Endodermal cell (in vitro differentiated cells): ENCODE measurements around the gene NUP153. TPM values are rescaled to one million over a fixed set of nuclear protein-coding genes. Genes with fewer than 3 reads are reported as not detected.

Experiments used
- DNase-seq: peaks from one replicate; pipeline ENCODE4 v3.0.0-alpha.2; 2017
- H3K27ac ChIP-seq: 2 replicates; pipeline ENCODE4 v1.5.1; 2013; ENCODE audit warnings: mild to moderate bottlenecking, low read depth, low read length, moderate library complexity
- H3K27me3 ChIP-seq: 2 replicates; pipeline ENCODE4 v1.6.1; 2013; ENCODE audit warnings: mild to moderate bottlenecking, low read length, moderate library complexity; ENCODE audit not compliant: insufficient read depth, control insufficient read depth, poor library complexity, severe bottlenecking
- H3K36me3 ChIP-seq: 2 replicates; pipeline ENCODE4 v1.7.0; 2013; ENCODE audit warnings: mild to moderate bottlenecking, low read length, moderate library complexity; ENCODE audit not compliant: control insufficient read depth, insufficient read depth
- H3K4me1 ChIP-seq: one replicate; pipeline ENCODE4 v1.7.0; 2013; ENCODE audit warnings: low read length; ENCODE audit not compliant: control insufficient read depth, insufficient read depth
- H3K4me3 ChIP-seq: 2 replicates; pipeline ENCODE4 v1.5.1; 2013; ENCODE audit warnings: mild to moderate bottlenecking, low read length, moderate library complexity
- H3K9ac ChIP-seq: 2 replicates; pipeline ENCODE4 v1.6.1; 2013; ENCODE audit warnings: mild to moderate bottlenecking, low read length, moderate library complexity; ENCODE audit not compliant: poor library complexity, severe bottlenecking; ENCODE audit errors: extremely low read depth
- H3K9me3 ChIP-seq: 2 replicates; pipeline ENCODE4 v1.6.1; 2013; ENCODE audit warnings: mild to moderate bottlenecking, low read length, moderate library complexity; ENCODE audit not compliant: control insufficient read depth
- H3K27ac Mint-ChIP-seq: 2 replicates; pipeline ENCODE4 v1.8.0; 2020; ENCODE audit warnings: mixed read lengths
- H3K27me3 Mint-ChIP-seq: 2 replicates; pipeline ENCODE4 v1.8.0; 2021; ENCODE audit warnings: mild to moderate bottlenecking, mixed read lengths; ENCODE audit not compliant: insufficient read depth
- H3K36me3 Mint-ChIP-seq: 2 replicates; pipeline ENCODE4 v1.8.0; 2020; ENCODE audit warnings: low read depth, mixed read lengths
- H3K4me1 Mint-ChIP-seq: 2 replicates; pipeline ENCODE4 v1.8.0; 2020; ENCODE audit warnings: mixed read lengths
- H3K4me3 Mint-ChIP-seq: 2 replicates; pipeline ENCODE4 v1.8.0; 2020; ENCODE audit warnings: mild to moderate bottlenecking, moderate library complexity, mixed read lengths
- H3K9me3 Mint-ChIP-seq: 2 replicates; pipeline ENCODE4 v1.8.0; 2020; ENCODE audit warnings: mild to moderate bottlenecking, mixed read lengths
- WGBS, 2 experiments: methylation state at CpG; one replicate each; pipeline versions ENCODE4 v1.1.5 to v1.1.7; 2013; ENCODE audit warnings: missing lambda C conversion rate in 2 of 2, mixed read lengths in 1 of 2; ENCODE audit not compliant: insufficient coverage in 1 of 2, insufficient read length in 1 of 2; 5-methylcytosine and 5-hydroxymethylcytosine counted together
- total RNA-seq, 2 donors: library from RNA; stranded (reverse); fragmentation: NEBNext Ultra II Directional in 1 of 2; extraction: Animal tissue kit (Norgen Biotek cat#: 25700) in 1 of 2; gene quantifications; 2 replicates in 1 of 2; 3 replicates in 1 of 2; pipeline ENCODE4 v1.2.1, GENCODE V29; 2021
- TF ChIP-seq, protein P1 (sequence below): fragments of 200-600 bp; sonication (generic); conservative IDR thresholded peaks from 2 replicates; pipeline ENCODE4 v1.5.0; 2021; ENCODE audit warnings: antibody characterized with exemption, mild to moderate bottlenecking

NUP153 gene
- total RNA-seq, 2 donors from 2014 or later, result 58.9 to 69.6 TPM

DNA sequence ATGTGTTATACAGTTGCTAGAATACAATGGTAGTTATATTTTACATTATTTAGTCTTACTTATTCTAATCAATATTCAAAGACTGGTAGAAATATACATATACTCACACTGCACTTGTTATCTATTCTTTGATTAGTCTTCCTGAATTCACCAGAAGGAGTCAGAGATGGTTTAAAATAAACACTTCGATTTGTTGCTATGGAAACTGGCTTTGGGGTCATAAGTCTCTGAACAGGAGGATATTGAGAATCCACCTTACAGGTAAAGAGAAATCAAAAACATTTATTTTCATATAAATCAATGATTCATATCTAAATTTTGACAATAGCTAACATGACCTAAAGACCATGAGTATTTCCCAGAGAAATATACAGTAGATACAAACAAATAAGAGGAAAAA is 41.6 kb downstream of the NUP153 start:
- H3K4me3 Mint-ChIP-seq, result no peak overlapping the region
- H3K27me3 Mint-ChIP-seq, result no peaks in the 10 kb centered on the region
- no peaks in the 10 kb centered on the region for H3K9me3 Mint-ChIP-seq
- 95% methylated on average over 1 of the region's 1 CpG; no CpG with 5 or more reads in 1 of the 2 experiments for WGBS, 2 experiments
- no peaks in the 10 kb centered on the region for H3K4me1 ChIP-seq
- H3K4me3 ChIP-seq, result no peak overlapping the region
- TF ChIP-seq, protein P1, sequence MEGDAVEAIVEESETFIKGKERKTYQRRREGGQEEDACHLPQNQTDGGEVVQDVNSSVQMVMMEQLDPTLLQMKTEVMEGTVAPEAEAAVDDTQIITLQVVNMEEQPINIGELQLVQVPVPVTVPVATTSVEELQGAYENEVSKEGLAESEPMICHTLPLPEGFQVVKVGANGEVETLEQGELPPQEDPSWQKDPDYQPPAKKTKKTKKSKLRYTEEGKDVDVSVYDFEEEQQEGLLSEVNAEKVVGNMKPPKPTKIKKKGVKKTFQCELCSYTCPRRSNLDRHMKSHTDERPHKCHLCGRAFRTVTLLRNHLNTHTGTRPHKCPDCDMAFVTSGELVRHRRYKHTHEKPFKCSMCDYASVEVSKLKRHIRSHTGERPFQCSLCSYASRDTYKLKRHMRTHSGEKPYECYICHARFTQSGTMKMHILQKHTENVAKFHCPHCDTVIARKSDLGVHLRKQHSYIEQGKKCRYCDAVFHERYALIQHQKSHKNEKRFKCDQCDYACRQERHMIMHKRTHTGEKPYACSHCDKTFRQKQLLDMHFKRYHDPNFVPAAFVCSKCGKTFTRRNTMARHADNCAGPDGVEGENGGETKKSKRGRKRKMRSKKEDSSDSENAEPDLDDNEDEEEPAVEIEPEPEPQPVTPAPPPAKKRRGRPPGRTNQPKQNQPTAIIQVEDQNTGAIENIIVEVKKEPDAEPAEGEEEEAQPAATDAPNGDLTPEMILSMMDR, result no peak
- no peaks in the 10 kb centered on the region for H3K9me3 ChIP-seq
- H3K27ac Mint-ChIP-seq, result no peak overlapping the region
- H3K9ac ChIP-seq, result no peak overlapping the region
- H3K36me3 Mint-ChIP-seq, result peaks cover 74% of the 10 kb centered on the region
- H3K27me3 ChIP-seq, result no peaks in the 10 kb centered on the region
- no peaks in the 10 kb centered on the region for H3K4me1 Mint-ChIP-seq
- no peak overlapping the region for H3K27ac ChIP-seq
- no peak for DNase-seq
- peaks cover 96% of the 10 kb centered on the region for H3K36me3 ChIP-seq

GRCh38 chr6:17663226-17663625 is 43.5 kb downstream of the NUP153 start:
- Histone ChIP-seq H3K36me3 (peaks cover 96% of the 10 kb centered on the region), H3K9ac (no peak overlapping the region), H3K9me3 (no peaks in the 10 kb centered on the region), H3K27ac (no peak overlapping the region), H3K4me1 (no peaks in the 10 kb centered on the region), H3K4me3 (no peak overlapping the region), H3K27me3 (no peaks in the 10 kb centered on the region)
- H3K4me3 Mint-ChIP-seq, result no peak overlapping the region
- no peaks in the 10 kb centered on the region for H3K4me1 Mint-ChIP-seq
- no peaks in the 10 kb centered on the region for H3K9me3 Mint-ChIP-seq
- TF ChIP-seq, protein P1, result no peak
- H3K27me3 Mint-ChIP-seq, result no peaks in the 10 kb centered on the region
- H3K27ac Mint-ChIP-seq, result no peak overlapping the region
- WGBS, 2 experiments, result 96 to 100% methylated on average over 4 of the region's 4 CpGs
- H3K36me3 Mint-ChIP-seq, result peaks cover 74% of the 10 kb centered on the region
- DNase-seq, result no peak

DNA sequence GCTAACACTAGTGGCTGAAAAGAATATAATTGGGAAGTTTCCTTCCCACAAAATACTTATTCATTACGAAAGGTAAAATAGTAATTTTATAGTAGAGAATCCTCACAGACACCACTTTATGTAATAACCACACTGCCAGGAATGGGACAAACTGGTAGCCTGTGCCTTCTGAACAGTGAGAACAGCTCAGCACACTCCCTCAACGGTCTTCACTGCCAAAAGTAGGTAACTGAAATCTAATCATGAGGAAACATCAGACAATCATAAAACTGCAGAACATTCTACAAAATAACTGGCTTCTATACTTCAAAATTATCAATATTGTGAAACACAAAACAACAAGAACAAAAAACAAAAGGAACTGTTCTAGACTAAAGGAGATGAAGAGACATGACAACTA is 44.1 kb downstream of the NUP153 start:
- no peaks in the 10 kb centered on the region for H3K27me3 ChIP-seq
- no peak overlapping the region for H3K27ac ChIP-seq
- WGBS, 2 experiments, result 100% methylated on average over 1 of the region's 2 CpGs; no CpG with 5 or more reads in 1 of the 2 experiments
- no peak for DNase-seq
- peaks cover 96% of the 10 kb centered on the region for H3K36me3 ChIP-seq
- H3K4me1 ChIP-seq, result no peaks in the 10 kb centered on the region
- Mint-ChIP-seq H3K27ac (no peak overlapping the region), H3K27me3 (no peaks in the 10 kb centered on the region), H3K9me3 (no peaks in the 10 kb centered on the region), H3K4me3 (no peak overlapping the region), H3K36me3 (peaks cover 71% of the 10 kb centered on the region), H3K4me1 (no peaks in the 10 kb centered on the region)
- TF ChIP-seq, protein P1, result no peak
- H3K9ac ChIP-seq, result no peak overlapping the region
- no peaks in the 10 kb centered on the region for H3K9me3 ChIP-seq
- no peak overlapping the region for H3K4me3 ChIP-seq
